Activated naive CD4-positive, alpha-beta T cell treated with anti-CD3 and anti-CD28 coated beads, Interleukin-2, amount 50 U/mL, for 16 hours (primary cell): ENCODE results near the gene CHCHD4.
"Not testable (repeated sequence)": the region's sequence is repeated elsewhere in the genome, so short reads cannot be mapped to it uniquely, and the experiment has no call there.

Source experiments
- DNase-seq: peaks from one replicate; pipeline ENCODE4 v3.0.0-alpha.2; 2020

The CHCHD4 gene

DNA sequence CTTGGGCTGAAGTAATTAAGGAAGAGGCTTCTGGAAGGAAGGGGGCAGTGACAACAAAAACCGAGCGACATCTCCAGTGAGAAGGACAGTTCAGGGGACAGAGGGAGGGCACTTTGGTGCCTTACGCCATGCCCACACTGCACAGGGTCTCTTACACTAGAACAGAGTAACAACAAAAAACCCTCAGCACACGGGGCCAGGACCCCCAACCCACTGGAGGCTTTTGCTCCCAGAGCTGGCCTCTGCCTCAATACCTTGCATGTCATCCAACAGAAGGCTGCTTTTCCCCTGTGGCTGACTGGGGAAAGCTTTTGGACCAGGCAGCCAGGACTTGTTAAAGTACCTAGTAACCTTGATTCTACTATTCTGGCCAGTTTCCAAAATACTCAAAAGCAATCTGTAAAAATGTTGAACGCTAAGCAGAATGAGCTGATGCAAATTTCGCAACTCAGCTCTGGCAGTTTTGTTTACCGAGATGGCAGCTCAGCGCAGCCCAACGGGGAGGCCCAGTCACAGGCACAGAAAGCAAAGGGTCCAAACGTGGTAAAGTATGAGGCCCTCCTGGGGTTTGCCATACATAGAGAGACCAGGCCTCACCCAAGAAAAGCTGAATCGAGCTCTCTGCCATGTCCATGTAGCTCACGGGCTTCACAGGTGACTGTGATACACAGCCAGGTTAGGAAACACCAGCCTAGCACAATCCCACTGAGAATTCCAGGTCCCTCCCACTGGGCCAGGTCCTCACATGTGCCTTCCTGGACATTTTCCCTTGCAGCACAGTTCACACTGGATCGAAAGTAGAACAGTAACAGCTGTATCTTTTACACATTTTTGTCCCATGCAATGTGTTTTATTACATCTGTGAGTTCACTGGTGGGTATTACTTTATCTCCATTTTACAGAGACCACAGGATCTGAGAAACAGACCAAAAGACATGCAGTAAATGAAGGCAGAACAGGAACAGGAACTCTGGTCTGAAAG lies 6.0 kb downstream of the CHCHD4 start:
- DNase-seq: no peak

DNA sequence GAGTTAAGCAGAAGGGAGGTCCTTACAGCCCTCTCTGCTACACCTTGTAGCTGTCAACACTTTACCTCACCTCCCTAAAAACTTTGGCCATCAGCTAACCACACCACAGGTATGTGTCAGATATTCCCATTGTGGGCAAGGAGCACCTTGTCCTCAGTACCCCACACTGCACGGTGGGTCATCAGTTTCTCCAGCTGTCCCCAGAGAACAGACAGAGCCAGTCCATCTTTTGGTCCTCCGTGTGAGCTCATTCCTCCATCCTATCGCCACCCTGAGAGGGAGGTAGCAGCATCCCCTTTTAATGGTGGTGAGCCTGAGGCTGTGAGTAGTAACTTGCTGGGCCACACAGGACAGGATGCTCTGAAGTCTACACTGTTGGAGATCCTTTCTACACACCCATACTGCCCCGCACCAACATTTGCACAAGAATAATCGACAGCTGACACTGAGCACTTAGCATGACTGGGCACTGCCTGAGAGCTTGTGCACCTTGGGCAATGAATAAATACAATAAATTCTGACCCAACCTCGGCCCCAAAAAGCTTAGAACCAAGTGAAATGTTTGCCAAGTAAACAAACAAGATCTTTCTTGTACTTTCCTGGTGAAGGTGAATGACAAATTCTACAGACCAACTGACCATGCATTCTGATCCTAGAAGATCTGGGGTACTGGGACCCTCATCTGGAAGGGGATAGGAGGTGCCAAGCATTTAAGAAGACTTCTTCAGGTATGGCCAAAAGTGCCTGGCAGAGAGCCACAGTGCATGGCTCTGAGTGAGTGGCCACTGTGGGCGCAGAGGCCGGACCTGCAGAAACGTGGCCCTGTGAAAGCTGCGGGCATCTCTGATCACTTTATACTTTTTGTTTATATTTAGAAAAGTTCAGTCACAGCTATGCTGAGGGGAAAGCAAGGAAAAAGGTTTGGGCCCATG lies 6.9 kb downstream of the CHCHD4 start:
- DNase-seq: no peak

DNA sequence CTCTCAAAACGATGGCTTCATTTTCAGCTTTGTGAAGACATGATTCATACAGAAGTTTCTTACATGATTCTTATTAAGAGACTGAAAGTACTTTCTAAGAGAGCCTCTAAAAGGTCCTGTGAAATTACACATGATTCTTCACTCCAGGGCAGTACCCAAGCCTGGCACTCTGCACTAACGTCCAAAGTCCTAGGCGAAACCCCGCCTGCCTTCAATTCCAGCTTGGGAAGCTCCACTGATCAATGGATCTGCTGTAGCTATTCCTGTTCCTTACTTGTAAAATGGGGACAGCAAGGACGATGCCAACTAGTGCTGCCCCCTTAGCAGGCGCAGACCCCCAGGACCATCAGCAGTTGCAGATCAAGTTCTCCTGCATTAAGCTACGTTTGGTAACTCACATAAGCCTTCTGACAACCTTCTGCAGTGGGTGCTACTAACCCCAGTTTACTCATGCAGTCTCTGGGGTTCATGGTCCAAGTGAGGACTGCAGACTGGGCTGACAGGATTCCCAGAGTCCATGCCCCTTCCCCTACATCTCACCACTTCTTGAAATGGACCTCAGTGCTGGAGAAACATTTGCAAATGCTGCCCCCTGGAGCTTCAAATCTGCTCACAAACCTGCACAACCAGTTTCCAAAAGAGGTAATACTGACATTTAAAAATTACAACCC lies 10.6 kb downstream of the CHCHD4 start:
- DNase-seq: no peak

DNA sequence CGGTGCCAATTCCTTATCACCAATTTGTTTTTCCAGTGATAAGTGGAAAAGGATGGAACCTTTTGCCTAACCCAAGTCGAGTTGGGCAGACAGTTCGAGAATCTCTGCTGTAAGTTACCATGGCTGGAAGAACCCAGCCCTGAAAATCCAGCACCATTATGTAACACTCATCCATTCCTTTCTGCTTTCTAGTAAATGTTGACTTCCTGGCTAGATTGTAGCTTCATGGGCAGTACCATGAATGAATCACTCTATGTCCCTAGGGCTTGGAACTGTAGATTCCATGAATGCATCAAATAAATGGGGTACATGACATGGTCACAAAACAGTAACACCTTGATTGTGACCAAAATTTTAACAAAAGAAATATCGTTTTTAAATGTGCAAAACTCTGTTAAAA lies 14.0 kb downstream of the CHCHD4 start:
- no peak for DNase-seq

DNA sequence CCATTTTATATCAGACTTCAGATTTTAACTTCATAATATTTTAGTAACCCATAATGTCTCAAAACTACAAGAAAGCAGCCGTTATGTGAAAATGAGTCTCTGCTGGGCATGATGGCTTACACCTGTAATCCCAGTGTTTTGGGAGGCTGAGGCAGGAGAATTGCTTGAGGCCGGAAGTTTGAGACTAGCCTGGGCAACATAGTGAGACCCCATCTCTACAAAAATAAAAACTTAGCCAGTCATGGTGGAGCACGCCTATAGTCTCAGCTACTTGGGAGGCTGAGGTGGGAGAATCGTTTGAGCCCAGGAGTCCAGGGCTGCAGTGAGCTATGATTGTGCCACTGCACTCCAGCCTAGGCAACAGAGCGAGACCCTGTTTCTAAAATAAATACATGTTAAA lies 14.8 kb downstream of the CHCHD4 start:
- DNase-seq: not testable (repeated sequence)

DNA sequence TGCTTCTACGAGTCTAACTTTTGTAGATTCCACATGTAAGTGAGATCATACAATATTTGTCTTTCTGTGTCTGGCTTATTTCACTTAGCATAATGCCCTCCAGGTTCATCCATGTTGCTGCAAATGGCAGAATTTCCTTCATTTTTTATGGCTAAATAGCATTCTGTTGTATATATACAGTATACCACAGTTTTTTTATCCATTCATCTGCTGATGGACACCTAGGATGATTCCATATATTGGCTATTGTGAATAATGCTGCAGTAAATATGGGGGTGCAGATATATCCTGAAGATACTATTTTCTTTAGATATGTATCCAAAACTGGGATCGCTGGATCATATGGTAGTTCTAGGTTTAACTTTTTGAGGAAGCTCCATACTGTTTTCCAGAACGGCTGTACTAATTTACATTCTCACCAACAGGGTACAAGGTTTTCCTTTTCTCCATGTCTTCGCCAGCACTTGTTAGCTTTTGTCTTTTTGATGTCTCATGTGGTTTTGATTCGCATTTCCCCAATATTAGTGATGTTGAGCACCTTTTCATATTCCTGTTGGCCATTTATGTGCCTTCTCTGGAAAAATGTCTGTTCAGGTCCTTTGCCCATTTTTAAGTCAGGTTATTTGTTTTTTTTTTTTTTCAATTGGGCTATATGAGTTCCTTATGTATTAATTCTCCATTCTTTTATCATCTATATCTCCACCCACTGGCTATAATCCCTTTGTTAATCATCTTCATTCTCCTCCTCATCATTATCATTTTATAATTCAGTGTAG lies 26.9 kb downstream of the CHCHD4 start:
- no peak for DNase-seq

DNA sequence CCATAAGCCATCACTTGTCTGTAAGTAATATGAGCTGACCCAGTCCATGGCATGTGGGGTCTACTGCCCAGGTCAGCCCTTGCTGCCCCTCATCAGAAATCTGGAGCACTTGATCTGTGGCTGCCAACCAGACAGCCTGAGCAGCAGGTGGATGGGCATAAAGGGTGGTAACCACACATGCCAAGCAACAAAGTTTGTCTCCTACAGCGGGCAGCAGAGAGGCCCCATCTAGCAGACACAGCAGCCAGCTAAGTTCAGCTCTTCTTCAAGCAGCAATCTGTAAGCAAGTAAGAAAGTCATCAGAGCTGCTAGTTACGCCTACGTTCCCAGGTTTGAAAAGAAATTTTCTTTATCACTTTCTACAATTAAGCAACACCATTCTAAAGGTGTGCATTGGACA lies 27.9 kb downstream of the CHCHD4 start:
- no peak for DNase-seq

DNA sequence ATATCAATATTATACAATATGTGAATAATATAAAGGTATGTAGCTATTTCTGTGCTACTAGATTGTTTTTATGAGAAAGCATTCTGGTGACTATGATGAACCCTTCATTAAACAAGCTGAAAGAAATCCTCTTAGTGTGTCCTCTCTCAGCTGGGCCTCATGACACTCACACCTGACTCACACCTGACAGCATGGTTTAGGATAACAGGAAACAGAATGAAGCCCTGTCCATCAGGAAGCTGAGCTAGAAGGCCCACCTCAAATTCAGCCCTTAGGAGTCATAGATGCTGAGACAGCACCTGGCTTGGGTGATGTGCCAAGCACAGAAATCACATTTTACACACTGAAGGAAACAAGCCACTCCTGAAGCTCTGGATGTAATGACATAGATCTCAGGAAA lies 30.8 kb downstream of the CHCHD4 start:
- DNase-seq: no peak

DNA sequence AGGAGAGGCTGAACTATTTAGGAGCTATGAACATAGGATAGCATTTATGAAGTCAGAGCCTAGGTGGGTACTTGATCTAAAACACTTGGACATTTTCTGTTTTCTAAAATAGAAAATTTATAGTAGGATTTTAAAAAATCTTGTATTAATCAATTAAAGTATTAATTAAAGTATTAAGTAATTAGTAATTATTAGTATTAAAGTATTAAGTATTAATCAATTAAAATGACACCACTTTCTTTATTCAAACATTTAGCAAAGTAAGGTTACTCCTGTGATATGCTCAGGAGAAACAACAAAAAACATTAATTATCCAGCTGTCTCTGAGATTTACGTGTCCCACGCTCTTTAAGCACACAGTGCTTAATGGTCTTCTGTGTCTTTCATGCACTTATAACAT lies 32.2 kb downstream of the CHCHD4 start:
- DNase-seq: no peak

DNA sequence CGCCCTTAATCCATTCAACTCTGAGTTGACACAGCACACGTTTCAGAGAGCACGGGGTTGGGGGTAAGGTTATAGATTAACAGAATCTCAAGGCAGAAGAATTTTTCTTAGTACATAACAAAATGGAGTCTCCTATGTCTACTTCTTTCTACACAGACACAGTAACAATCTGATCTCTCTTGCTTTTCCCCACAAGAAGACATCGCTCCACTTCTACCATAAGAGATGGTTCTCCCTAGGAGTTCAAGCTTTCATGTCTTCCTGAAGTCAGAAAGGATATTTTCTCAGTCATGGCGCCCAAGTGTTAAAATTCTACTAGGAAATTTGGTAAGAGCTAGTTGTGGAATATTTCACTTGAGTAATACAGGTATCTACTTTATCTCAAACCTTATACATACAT lies 32.7 kb downstream of the CHCHD4 start:
- DNase-seq: not testable (repeated sequence)

DNA sequence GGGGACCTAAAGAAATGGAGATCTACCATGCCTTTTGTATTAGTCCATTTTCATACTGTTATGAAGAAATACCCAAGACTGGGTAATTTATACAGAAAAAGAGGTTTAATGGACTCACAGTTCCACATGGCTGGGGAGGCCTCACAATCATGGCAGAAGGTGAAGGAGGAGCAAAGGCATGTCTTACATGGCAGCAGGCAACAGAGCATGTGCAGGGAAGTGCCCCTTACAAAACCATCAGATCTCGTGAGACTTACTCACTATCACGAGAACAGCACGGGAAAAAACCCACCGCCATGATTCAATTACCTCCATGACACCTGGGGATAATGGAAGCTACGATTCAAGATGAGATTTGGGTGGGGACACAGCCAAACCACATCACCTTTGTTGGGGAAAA lies 37.2 kb downstream of the CHCHD4 start:
- DNase-seq: not testable (repeated sequence)

DNA sequence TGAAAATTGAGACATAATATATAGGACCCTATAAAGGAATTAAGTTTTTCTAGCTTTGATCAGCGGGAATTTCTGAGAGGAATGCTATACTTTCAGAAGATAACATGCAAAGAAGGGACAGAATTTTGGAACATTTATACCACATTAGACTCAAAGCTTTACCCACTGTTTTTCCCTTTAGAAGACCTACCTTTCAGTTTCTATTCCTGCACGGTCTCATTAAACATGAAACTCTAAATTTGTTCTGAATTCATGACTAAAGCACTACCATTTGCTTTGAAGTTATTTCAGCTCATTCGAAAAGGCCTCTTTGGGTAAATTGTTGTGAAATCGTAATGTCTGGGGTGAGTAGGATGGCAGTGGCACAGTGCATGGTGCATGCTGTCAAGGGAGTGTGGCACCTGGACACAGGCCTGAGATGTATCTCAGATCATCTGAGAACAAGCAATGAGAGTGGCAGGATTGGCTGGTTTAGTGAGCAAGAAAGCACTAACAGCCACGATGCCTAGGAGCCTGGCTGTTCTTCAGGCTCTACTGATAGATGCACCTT lies 42.5 kb downstream of the CHCHD4 start:
- DNase-seq: peak; percentile 16

DNA sequence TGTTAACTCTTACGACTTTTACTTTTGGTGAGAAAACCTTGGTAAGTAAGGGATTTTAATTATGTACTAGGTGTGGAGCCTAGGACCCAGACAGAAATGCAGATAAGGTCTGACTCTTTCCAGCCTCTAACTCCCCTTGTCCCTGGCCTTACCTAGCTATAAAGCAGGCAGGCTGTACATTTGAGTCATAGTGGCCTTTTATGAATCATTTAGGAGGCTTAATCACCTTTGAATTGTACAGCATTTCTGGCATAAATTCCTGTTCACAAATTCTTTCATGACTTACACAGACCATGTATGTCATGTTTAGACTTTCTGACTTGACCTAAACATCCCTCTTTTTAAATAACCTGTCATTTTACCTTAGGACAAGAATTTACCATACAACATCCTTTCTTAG lies 47.4 kb downstream of the CHCHD4 start:
- DNase-seq: no peak

DNA sequence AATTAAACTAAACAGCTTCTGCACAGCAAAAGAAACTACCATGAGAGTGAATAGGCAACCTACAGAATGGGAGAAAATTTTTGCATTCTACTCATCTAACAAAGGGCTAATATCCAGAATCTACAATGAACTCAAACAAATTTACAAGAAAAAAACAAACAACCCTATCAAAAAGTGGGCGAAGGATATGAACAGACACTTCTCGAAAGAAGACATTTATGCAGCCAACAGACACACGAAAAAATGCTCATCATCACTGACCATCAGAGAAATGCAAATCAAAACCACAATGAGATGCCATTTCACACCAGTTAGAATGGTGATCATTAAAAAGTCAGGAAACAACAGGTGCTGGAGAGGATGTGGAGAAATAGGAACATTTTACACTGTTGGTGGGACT lies 49.4 kb downstream of the CHCHD4 start:
- not testable (repeated sequence) for DNase-seq

DNA sequence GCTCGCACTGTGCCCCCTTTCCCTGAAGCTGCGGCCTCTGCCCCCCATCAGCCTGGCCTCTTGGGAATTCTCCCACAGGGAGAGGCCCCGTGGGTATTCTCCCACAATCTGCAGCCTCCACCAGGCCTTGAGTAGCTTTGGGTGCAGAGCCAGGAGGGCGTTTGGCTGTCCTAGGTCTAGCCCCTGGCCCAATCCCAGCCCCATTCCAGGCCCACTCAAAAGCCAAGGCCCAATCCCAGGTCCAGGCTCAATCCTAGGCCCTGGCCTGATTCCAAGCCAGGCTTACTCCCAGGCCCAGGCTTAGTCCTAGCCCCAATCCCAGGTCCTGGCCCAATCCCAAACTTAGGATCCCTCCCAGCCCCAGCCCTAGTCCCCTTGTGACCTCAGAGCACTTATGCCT lies 59.8 kb downstream of the CHCHD4 start:
- no peak for DNase-seq

DNA sequence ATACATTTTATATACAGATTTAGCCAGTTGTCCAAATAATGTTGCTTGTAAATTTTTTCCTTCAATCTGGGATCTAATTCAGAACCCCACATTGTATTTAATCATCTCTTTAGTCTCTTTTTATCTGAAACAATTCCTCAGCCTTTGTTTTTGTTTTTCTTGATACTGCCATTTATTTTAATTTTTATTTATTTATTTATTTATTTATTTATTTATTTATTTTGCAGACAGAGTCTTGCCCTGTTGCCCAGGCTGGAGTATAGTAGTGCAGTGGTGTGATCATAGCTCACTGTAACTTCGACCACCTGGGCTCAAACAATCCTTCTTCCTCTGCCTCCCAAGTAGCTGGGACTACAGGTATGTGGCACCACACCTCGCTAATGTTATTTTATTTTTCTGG lies 61.5 kb downstream of the CHCHD4 start:
- no peak for DNase-seq
